Fibroblast of skin of scalp (primary cell): Measurements from ENCODE around the gene OXCT2. TPM values are rescaled to one million over a fixed set of nuclear protein-coding genes. Genes with fewer than 3 reads are reported as not detected.
"Not testable (repeated sequence)": the region's sequence is repeated elsewhere in the genome, so short reads cannot be mapped to it uniquely, and the experiment has no call there.

Experiments used
- DNase-seq: peaks from one replicate; pipeline ENCODE4 v3.0.0-alpha.2; 2013
- polyA plus RNA-seq, 2 experiments: library from polyadenylated mRNA; unstranded; fragments of 120-200 nt; gene quantifications; one replicate each; pipeline ENCODE4 v1.2.1, GENCODE V29; 2013; ENCODE audit not compliant: insufficient read length in 2 of 2

The OXCT2 gene
- not detected for polyA plus RNA-seq (2013, experiment 1 of 2; ENCODE audit: insufficient read length)
- not detected for polyA plus RNA-seq (2013, experiment 2 of 2; ENCODE audit: insufficient read length)

DNA sequence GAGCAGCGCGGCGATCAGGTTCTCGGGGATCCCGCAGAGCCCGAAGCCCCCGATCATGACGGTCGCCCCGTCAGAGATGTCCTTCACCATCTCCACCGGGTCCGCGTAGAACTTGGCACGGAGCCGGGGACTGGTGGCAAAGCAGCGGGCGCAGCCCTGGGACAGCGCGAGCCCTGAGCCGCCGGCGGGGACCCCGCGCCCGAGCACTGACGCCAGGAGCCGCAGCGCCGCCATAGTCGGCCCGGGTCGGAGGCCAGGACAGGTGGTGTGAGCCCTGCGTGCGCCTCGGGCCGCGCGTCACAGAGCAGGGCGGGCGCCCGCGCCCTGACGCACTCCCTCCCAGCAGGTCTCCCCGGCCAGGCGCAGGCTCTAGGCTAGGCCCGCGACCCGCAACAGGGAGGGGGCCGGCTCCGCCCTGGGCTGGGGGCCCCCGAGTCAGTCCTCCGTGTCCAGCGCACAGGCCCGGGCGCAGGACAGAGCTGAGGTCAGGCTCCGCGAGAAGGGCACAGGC, at the start of gene OXCT2:
Gene OXCT2, minus strand, starts transcription at position 327 of the 511 bp plus-strand sequence. Its CDS starts 93 bp downstream, at position 234.
- not testable (repeated sequence) for DNase-seq

DNA sequence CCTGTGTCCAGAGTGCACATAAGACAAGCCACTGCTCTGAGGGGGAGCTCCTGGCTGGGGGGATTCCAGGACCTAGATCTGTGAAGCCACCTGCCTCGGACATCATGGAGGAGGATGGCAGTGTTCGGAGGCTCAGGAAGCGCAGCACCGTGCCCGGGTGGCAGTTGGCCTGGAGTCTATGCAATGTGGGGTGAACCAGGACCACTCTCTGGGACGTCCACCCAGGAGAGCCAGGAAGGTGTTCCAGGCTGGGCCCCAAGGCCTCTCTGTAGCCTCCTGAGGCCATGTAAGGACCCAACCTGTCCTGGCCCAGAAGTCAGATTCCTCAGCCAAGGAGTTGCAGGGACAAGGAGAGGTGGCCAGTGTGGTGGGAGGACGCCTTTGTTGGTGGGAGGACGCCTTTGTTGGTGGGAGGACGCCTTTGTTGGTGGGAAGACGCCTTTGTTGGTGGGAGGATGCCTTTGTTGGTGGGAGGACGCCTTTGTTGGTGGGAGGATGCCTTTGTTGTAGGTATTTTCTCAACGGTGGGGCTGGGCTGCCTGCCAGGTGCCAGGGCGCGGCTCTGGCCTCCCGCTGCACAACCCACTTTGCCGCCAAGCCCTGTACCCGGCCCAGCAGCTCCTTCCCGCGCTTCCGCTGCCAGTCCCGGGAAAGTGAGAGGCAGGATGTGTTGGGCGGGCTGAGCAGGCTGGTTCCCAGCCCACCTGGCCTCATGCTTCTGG, 48.1 kb upstream of the OXCT2 start:
- no peak for DNase-seq

DNA sequence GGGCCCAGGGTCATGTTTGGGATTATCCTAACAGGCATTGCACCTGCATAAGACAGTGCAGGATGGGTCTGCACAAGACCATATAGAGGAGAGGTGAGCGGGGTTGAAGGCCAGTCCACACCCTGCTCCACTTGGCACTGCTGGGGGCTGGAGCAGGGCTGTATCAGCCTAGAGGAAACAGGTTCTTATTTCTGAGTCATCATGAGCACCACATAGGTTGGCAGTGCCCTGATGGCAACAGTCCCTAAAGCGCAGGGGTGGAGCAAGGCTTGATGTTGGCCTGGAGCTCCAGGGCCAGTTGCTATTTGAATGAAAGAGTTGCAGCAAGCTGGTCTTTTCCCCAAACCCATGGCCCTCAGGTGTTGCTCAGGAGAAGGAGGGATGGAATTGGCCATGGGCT, 47.3 kb upstream of the OXCT2 start:
- DNase-seq: no peak

DNA sequence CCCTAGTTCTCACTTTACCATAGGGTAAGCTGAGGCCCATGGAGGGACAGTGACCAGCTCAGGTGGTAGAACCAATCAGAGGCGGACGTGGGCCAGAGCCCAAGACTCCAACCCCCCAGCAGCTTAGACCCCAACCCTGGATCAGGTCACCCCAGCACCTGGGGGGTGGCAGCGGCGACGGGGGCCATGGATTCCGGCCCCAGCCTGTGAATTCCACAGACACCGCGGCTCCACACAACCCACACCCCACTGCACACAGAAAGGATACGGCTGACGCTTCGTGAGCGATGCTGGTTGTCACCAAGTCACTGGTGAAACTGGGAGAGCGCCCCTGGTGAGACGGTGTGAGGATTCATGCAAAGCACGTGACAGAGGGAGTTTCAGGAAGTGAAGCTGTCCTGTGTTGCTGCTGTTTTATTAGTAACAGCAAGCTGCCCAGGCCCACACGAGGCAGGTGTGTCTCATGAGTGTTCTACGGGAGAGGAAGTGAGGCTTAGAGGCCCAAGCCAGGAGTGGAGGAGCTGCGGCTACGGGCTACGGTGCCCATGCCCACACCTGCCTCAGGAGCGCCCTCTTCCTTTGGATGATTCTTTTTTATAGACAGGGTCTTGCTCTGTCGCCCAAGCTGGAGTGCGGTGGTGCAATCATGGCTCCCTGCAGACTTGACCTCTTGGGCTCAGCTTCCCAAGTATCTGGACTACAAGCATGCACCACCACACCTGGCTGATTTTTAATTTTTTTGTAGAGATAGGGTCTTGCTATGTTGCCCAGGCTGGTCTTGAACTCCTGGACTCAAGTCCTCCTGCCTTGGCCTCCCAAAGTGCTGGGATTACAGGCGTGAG, 46.2 kb upstream of the OXCT2 start:
- DNase-seq: not testable (repeated sequence)

DNA sequence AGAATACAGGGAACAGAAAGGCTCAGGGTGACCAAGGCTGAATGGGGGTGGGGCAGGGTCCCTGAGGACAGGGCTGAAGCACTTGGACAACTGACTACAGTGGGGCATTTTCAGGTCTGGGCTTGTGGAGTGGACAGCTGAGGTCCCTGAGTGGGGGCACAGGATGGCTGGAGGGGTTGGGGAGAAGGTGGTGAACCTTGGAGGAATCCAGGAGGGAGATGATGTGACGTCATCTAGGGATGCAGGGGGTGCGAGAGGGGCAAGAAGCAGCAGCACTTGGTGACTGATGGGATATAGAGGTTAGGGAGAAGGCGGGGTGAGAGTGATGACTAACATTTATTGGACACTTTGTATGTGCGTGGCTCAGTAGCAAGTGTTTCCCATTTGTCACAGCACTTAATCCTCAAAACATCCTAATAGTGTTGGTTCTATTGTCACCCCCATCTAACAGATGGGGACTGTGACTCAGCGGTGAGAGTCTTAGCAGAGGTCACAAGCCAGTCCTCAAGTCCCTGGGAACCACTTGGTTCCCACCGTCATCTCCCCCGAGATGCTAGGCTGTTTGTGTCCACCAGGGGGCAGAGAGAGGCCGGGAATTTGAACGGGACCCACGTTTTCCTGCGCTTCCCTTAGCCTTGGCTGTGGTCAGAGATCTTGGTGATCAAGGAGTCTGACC, 45.4 kb upstream of the OXCT2 start:
- peak; percentile 73 for DNase-seq

GRCh38 chr1:39812913-39813312, 41.8 kb upstream of the OXCT2 start:
- no peak for DNase-seq

DNA sequence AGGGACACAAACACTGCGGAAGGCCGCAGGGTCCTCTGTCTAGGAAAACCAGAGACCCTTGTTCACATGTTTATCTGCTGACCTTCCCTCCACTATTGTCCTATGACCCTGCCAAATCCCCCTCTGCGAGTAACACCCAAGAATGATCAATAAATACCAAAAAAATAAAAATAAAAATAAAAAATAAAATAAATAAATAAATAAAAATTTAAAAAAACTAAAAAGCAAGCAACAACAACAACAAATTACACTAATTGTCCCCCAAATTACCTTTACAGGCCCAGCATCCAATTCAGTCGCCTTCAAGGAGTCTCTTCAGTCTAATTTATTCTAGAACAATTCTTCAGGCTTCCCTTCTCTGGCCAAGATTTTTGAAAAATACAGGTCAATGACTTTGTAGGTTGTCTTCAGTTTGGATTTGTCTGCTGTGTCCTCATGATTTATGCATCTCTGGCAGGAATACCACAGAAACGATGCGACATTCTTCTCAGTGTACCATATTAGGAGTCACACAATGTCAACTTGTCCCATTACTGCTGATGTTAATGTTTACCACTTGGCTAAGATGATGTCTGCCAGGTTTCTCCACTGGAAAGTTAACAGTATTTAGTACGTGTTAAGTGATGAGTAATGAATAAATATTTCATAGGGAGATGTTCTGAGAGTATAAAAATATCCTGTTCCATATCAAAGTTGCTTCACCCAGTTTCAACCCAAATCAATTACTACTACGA, 37.8 kb upstream of the OXCT2 start:
- peak; percentile 33 for DNase-seq

- DNase-seq: no peak
These were observed 34.2 kb upstream of the OXCT2 start for GRCh38 chr1:39805385-39805784.

DNA sequence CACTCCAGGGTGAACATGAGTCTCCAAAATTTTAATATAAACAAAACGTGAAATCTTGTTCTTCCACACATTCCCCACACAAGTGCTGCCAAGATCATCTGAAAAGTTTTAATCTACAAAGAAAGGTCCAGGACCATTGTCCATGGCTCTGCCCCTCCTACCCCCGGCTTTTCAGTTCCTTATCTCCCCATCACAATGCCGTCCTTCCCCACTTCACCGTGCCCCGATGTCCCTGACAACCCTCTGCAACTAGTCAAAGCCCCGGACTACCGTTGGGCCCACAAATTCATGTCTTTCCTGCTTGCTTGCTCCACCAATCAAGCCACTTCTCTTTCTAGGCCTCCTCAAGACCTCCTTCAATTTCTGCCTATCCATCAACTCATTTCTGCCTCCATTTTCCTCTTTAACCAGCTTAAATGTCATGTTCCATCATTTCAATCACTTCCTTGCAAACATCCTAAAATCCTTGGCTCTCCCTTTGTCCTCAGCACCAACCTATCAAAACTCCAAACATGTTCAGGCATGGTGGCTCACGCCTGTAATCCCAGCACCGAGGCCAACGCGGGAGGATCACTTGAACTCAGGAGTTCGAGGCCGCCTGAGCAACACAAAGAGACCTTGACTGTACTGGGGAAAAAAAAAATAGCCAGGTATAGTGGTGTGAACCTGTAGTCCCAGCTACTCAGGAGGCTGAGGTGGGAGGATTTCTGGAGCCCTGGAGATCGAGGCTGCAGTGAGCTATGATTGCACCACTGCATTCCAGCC, 31.5 kb upstream of the OXCT2 start:
- no peak for DNase-seq

DNA sequence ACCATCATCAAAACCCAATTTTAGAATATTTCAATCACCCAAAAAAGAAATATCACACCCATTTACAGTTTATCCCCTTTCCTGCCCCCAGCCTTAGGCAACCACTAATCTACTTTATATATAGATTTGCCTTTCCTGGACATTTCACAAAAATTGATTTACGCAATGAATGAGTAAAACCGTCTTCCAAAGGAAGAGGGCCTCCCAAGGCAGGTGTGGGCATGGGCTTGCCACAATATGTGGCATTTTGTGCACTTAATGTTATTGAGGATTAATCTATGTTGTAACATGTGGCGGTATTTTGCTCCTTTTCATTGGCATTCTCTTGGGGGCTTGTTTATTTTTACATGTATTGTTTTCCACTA, 29.3 kb upstream of the OXCT2 start:
- DNase-seq: no peak

GRCh38 chr1:39799770-39800470, 28.8 kb upstream of the OXCT2 start:
- DNase-seq: peak; percentile 84

- DNase-seq: peak; percentile 71
These were observed 28.0 kb upstream of the OXCT2 start for GRCh38 chr1:39798859-39799769.

DNA sequence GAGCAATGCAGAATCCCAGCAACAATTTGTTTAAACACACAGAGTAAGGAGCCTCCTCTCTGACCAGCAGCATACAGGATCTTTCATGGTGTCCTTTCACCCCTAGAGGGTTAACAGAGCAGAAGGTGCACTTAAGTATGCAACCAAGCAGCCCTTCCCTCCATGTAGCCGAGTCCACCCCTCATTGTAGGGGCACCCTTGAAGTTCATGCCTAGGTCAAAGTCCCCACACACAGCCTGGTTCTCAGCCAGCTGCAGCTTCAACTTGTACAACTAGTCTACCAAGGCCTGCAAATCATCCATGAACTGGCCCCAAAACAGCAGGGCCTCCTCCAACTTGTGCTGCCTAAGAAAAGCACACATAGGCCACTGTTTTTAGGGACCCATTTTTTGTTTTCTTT, 24.5 kb upstream of the OXCT2 start:
- DNase-seq: no peak

- no peak for DNase-seq
These were observed 20.7 kb upstream of the OXCT2 start for GRCh38 chr1:39791838-39792237.

DNA sequence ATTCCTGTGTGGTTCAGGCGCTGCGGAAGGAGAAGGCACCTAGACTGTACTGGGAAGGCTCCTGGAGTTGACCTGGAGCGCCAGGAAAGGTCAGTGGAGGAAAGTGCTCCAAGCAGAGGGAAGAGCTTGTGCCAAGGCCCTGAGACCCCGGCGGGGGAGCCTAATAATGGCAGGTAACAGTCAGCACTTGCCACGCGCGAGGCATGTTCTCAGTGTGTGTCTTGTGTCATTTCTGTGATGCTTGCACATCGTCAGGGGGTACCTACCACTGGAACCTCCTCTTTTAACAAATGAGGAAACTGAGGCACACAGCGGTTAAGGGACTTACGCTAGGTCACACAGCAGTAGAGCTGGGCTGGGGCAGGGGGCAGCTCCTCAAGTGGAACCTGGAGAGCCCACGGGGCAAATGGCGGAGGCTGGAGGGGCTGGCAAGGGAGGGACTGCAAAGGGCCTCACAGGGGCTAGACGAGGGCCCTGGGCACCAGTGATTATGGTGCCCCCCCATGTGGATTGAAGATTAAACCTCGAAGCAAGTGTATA, 18.5 kb upstream of the OXCT2 start:
- DNase-seq: no peak

DNA sequence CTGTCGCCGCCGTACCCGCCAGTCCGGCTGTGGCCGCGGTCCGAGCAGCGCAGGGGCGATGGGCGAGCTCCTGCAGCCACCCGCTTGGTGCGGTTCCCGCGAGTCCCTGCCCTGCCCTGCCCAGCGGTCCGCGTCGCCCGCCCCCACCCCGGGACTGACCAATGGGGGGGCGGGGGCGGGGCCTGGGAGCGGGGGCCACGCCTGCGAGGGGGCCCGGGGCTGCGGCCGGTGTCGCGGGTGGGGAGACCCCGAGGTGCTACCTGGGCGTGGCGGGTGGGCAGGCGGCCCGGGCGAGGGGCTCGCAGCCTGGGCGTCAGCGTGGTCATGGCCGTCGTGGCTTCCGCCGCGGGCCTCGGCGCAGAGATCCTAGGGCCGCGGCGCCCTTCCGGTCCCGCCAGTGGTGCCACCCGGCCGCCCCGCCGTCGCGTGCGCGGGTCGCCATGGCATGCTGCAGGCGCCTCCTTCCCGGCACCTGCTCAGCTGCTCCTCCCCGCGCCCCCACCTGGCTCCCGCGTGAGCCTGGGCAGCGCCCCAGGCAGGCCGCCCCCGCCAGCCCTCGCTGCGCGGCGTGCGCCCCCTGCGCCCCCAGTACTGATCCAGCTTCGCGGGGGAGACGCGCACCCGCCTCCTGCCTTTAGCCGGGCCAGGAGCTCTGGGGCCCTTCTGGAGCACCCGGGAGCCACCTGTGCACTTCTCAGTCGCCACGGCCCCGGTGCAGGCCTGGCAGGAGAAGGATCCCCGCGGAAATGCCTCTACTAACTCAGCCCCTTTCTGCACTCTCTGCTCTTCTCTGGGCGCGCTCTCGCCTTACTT, 17.8 kb upstream of the OXCT2 start, which contains the start of gene BMP8B:
Gene BMP8B, minus strand, starts transcription at position 108 of the 813 bp plus-strand sequence. CDS start 380 bp downstream, outside the sequence.
- DNase-seq: peak; percentile 8

DNA sequence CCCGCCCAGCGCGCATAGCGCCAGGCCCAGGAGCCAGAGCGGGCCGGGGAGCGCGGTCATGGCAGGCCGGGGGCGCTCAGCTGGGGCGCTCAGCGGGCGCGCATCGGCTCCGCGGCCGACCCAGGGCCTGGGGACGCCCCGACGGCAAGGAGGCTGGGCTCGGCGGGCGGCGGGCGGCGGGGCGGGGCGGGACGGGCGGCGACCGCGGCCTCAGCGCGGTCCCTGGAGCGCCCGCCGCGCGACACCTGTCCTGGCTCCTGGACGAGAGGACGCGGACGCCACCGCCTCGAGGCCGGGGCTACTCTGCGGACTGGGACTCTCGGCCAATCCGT, 17.2 kb upstream of the OXCT2 start:
- DNase-seq: no peak

- not testable (repeated sequence) for DNase-seq
These were observed 16.8 kb upstream of the OXCT2 start for GRCh38 chr1:39787964-39788363.
